Activated naive CD4-positive, alpha-beta T cell treated with anti-CD3 and anti-CD28 coated beads, Interleukin-2, amount 50 U/mL, for 72 hours (primary cell): ENCODE data around the gene CFAP69. TPM values are rescaled to one million over a fixed set of nuclear protein-coding genes. Genes with fewer than 3 reads are reported as not detected.

Experiments
- ATAC-seq, 2 donors: fragments of 150-1000 bp; cut with Tn5 transposase; 2 replicates each; pipeline ENCODE4 v1.10.0; 2021; ENCODE audit warnings: mild to moderate bottlenecking in 2 of 2, moderate library complexity in 2 of 2
- DNase-seq, 2 donors: peaks; one replicate each; pipeline ENCODE4 v3.0.0; 2021 to 2022; ENCODE audit warnings: low spot score in 2 of 2
- H3K27ac Mint-ChIP-seq, 2 donors: one replicate each; pipeline ENCODE4 v1.8.0; 2022; ENCODE audit warnings: mild to moderate bottlenecking in 2 of 2, mixed read lengths in 2 of 2
- H3K36me3 Mint-ChIP-seq, 2 donors: one replicate each; pipeline ENCODE4 v1.8.0; 2022; ENCODE audit warnings: mixed read lengths in 2 of 2
- H3K9me3 Mint-ChIP-seq, 2 donors: one replicate each; pipeline ENCODE4 v1.8.0; 2022; ENCODE audit warnings: mixed read lengths in 2 of 2
- total RNA-seq, 2 donors: library from RNA; stranded (reverse); gene quantifications; one replicate each; pipeline ENCODE4 v1.2.3, GENCODE V29; 2022

Gene CFAP69
- total RNA-seq: under 1 TPM; 0.23 to 0.39 TPM

GRCh38 chr7:90244909-90245851 is at the start of gene CFAP69:
Gene CFAP69 (plus strand): TSS chr7:90245174. CDS start chr7:90245425, 251 bp downstream.
- H3K36me3 Mint-ChIP-seq: no peaks in the 10 kb centered on the region
- no peaks in the 10 kb centered on the region for H3K9me3 Mint-ChIP-seq
- no peak within 1 kb of the TSS for H3K27ac Mint-ChIP-seq
- DNase-seq (peak; percentile 76 to 88), ATAC-seq (peak; percentile 91 to 97)

- DNase-seq (no peak), ATAC-seq (no peak)
- H3K27ac Mint-ChIP-seq: no peak overlapping the region
- H3K36me3 Mint-ChIP-seq: no peaks in the 10 kb centered on the region
- H3K9me3 Mint-ChIP-seq: peaks cover 0 to 4% of the 10 kb centered on the region in 2 donors
Observed at GRCh38 chr7:90201500-90202195, 43.3 kb upstream of the CFAP69 start.

GRCh38 chr7:90207956-90208355 is 37.0 kb upstream of the CFAP69 start:
- ATAC-seq (no peak), DNase-seq (no peak)
- Mint-ChIP-seq H3K36me3 (peaks cover 0 to 5% of the 10 kb centered on the region in 2 donors), H3K27ac (no peak overlapping the region), H3K9me3 (peaks cover 0 to 4% of the 10 kb centered on the region in 2 donors)

- ATAC-seq: no peak
- DNase-seq: no peak
- Mint-ChIP-seq H3K9me3 (peaks cover 0 to 4% of the 10 kb centered on the region in 2 donors), H3K27ac (no peak overlapping the region), H3K36me3 (peaks cover 0 to 5% of the 10 kb centered on the region in 2 donors)
Observed at GRCh38 chr7:90209776-90210175, 35.2 kb upstream of the CFAP69 start.

GRCh38 chr7:90210475-90210874 is 34.5 kb upstream of the CFAP69 start:
- no peak for ATAC-seq
- Mint-ChIP-seq H3K36me3 (peaks cover 0 to 5% of the 10 kb centered on the region in 2 donors), H3K9me3 (peaks cover 0 to 4% of the 10 kb centered on the region in 2 donors), H3K27ac (no peak overlapping the region)
- DNase-seq: no peak

GRCh38 chr7:90210981-90211380 is 34.0 kb upstream of the CFAP69 start:
- Mint-ChIP-seq H3K27ac (no peak overlapping the region), H3K9me3 (peaks cover 0 to under 1% of the 10 kb centered on the region in 2 donors), H3K36me3 (peaks cover 0 to 5% of the 10 kb centered on the region in 2 donors)
- ATAC-seq: peak in 1 of 2 donors; percentile 21
- DNase-seq: no peak

GRCh38 chr7:90211391-90212148 is 33.4 kb upstream of the CFAP69 start, which contains the start of gene STEAP2:
Gene STEAP2 (plus strand): TSS chr7:90211740. CDS start chr7:90225083, 13,343 bp downstream.
- peak in 1 of 2 donors; percentile 61 for DNase-seq
- no peak within 1 kb of the TSS for H3K27ac Mint-ChIP-seq
- no peaks in the 10 kb centered on the region for H3K9me3 Mint-ChIP-seq
- peaks cover 0 to 5% of the 10 kb centered on the region in 2 donors for H3K36me3 Mint-ChIP-seq
- ATAC-seq: peak; percentile 39 to 96

GRCh38 chr7:90212149-90212495 is 32.9 kb upstream of the CFAP69 start:
- Mint-ChIP-seq H3K9me3 (no peaks in the 10 kb centered on the region), H3K36me3 (peaks cover 0 to 5% of the 10 kb centered on the region in 2 donors), H3K27ac (no peak overlapping the region)
- DNase-seq (no peak), ATAC-seq (no peak)

GRCh38 chr7:90213521-90213920 is 31.5 kb upstream of the CFAP69 start:
- ATAC-seq (no peak), DNase-seq (no peak)
- Mint-ChIP-seq H3K9me3 (no peaks in the 10 kb centered on the region), H3K27ac (no peak overlapping the region), H3K36me3 (peaks cover 0 to 5% of the 10 kb centered on the region in 2 donors)

GRCh38 chr7:90216080-90216674 is 28.8 kb upstream of the CFAP69 start:
- no peak for ATAC-seq
- no peak overlapping the region for H3K27ac Mint-ChIP-seq
- no peaks in the 10 kb centered on the region for H3K9me3 Mint-ChIP-seq
- DNase-seq: no peak
- H3K36me3 Mint-ChIP-seq: peaks cover 0 to under 1% of the 10 kb centered on the region in 2 donors

GRCh38 chr7:90216771-90217170 is 28.2 kb upstream of the CFAP69 start:
- Mint-ChIP-seq H3K36me3 (no peaks in the 10 kb centered on the region), H3K9me3 (no peaks in the 10 kb centered on the region), H3K27ac (no peak overlapping the region)
- DNase-seq (no peak), ATAC-seq (no peak)

- H3K27ac Mint-ChIP-seq: no peak overlapping the region
- no peak for ATAC-seq
Observed at GRCh38 chr7:90222390-90222789, 22.6 kb upstream of the CFAP69 start.

GRCh38 chr7:90222811-90223725 is 21.9 kb upstream of the CFAP69 start:
- no peak overlapping the region for H3K27ac Mint-ChIP-seq
- ATAC-seq: no peak

More at GRCh38 chr7:90222390-90222789, 22.6 kb upstream of the CFAP69 start:
- no peaks in the 10 kb centered on the region for H3K36me3 Mint-ChIP-seq
- DNase-seq: no peak
- no peaks in the 10 kb centered on the region for H3K9me3 Mint-ChIP-seq

GRCh38 chr7:90224195-90224594 is 20.8 kb upstream of the CFAP69 start:
- ATAC-seq (no peak), DNase-seq (no peak)
- no peaks in the 10 kb centered on the region for H3K9me3 Mint-ChIP-seq
- H3K36me3 Mint-ChIP-seq: no peaks in the 10 kb centered on the region
- no peak overlapping the region for H3K27ac Mint-ChIP-seq

More at GRCh38 chr7:90222811-90223725, 21.9 kb upstream of the CFAP69 start:
- Mint-ChIP-seq H3K36me3 (no peaks in the 10 kb centered on the region), H3K9me3 (no peaks in the 10 kb centered on the region)
- no peak for DNase-seq

GRCh38 chr7:90225181-90225580 is 19.8 kb upstream of the CFAP69 start:
- H3K27ac Mint-ChIP-seq: no peak overlapping the region
- no peaks in the 10 kb centered on the region for H3K36me3 Mint-ChIP-seq
- no peaks in the 10 kb centered on the region for H3K9me3 Mint-ChIP-seq
- DNase-seq (no peak), ATAC-seq (no peak)
